ENCODE data around the gene NAT14.

Gene NAT14

GRCh38 chr19:55508120-55508519 is 23.1 kb downstream of the NAT14 start:
- TF ChIP-seq CTCF (IDR thresholded peaks at IDR 0.05; ENCODE audit: borderline replicate concordance, extremely low read depth, low read length, poor library complexity, severe bottlenecking) (no peak), EZH2 (IDR thresholded peaks at IDR 0.05; ENCODE audit: borderline replicate concordance, low read depth, low read length, severe bottlenecking) (no peak)
- Histone ChIP-seq H3K36me3 (ENCODE audit: insufficient read depth, low read length) (no peaks in the 10 kb centered on the region; the same call in 1 of the 2 replicates), H3K9ac (ENCODE audit: low read depth, low read length) (no peak overlapping the region), H3K4me3 (ENCODE audit: low read depth in 1 of 2, low read length in 2 of 2) (no peak overlapping the region), H3K27me3 (ENCODE audit: insufficient read depth, low read length, poor library complexity) (no peaks in the 10 kb centered on the region), H3K27ac (ENCODE audit: low read length) (no peak overlapping the region), H3K4me1 (ENCODE audit: insufficient read depth, low read length) (peaks cover 17% of the 10 kb centered on the region), H2AFZ (ENCODE audit: low read depth, low read length) (no peak overlapping the region), H3K9me3 (ENCODE audit: insufficient read depth, low read length, severe bottlenecking) (peaks cover 1% of the 10 kb centered on the region), H3K79me2 (ENCODE audit: insufficient read depth, low read length) (no peaks in the 10 kb centered on the region; the same call in 1 of the 2 replicates), H3K4me2 (ENCODE audit: insufficient read depth, low read length) (no peak overlapping the region), H4K20me1 (ENCODE audit: insufficient read depth, low read length) (no peaks in the 10 kb centered on the region)
- ATAC-seq (ENCODE audit: insufficient read depth, low read depth) (no peak), DNase-seq (no peak)

- Histone ChIP-seq H3K79me2 (ENCODE audit: insufficient read depth, low read length) (no peaks in the 10 kb centered on the region), H3K9ac (ENCODE audit: low read depth, low read length) (peak overlapping the region; percentile 5; the same call in 1 of the 2 replicates), H3K36me3 (ENCODE audit: insufficient read depth, low read length) (no peaks in the 10 kb centered on the region), H3K27me3 (ENCODE audit: insufficient read depth, low read length, poor library complexity) (no peaks in the 10 kb centered on the region), H3K27ac (ENCODE audit: low read length) (no peak overlapping the region), H2AFZ (ENCODE audit: low read depth, low read length) (peak overlapping the region; percentile 50), H3K9me3 (ENCODE audit: insufficient read depth, low read length, severe bottlenecking) (no peaks in the 10 kb centered on the region), H3K4me2 (ENCODE audit: insufficient read depth, low read length) (peak overlapping the region; percentile 56), H4K20me1 (ENCODE audit: insufficient read depth, low read length) (no peaks in the 10 kb centered on the region), H3K4me1 (ENCODE audit: insufficient read depth, low read length) (peaks cover 10% of the 10 kb centered on the region), H3K4me3 (ENCODE audit: low read depth in 1 of 2, low read length in 2 of 2) (peak overlapping the region in 1 of 2 experiments; percentile 31; a peak in 1 of 4 replicates)
- TF ChIP-seq CTCF (IDR thresholded peaks at IDR 0.05; ENCODE audit: borderline replicate concordance, extremely low read depth, low read length, poor library complexity, severe bottlenecking) (peak; percentile 96), EZH2 (IDR thresholded peaks at IDR 0.05; ENCODE audit: borderline replicate concordance, low read depth, low read length, severe bottlenecking) (no peak)
- DNase-seq: peak; percentile 87
- peak; percentile 100 for ATAC-seq (ENCODE audit: insufficient read depth, low read depth)
Measured at GRCh38 chr19:55516878-55517620, 32.1 kb downstream of the NAT14 start.

GRCh38 chr19:55519451-55520311 is 34.7 kb downstream of the NAT14 start:
- H3K27me3 ChIP-seq (ENCODE audit: insufficient read depth, low read length, poor library complexity): no peaks in the 10 kb centered on the region
- H3K27ac ChIP-seq (ENCODE audit: low read length): no peak overlapping the region
- DNase-seq (no peak), ATAC-seq (ENCODE audit: insufficient read depth, low read depth) (no peak)
- H3K36me3 ChIP-seq (ENCODE audit: insufficient read depth, low read length): no peaks in the 10 kb centered on the region
- no peaks in the 10 kb centered on the region for H3K79me2 ChIP-seq (ENCODE audit: insufficient read depth, low read length)
- no peak for TF ChIP-seq CTCF (IDR thresholded peaks at IDR 0.05; ENCODE audit: borderline replicate concordance, extremely low read depth, low read length, poor library complexity, severe bottlenecking)
- TF ChIP-seq EZH2 (IDR thresholded peaks at IDR 0.05; ENCODE audit: borderline replicate concordance, low read depth, low read length, severe bottlenecking): no peak
- no peaks in the 10 kb centered on the region for H3K9me3 ChIP-seq (ENCODE audit: insufficient read depth, low read length, severe bottlenecking)
- no peak overlapping the region for H2AFZ ChIP-seq (ENCODE audit: low read depth, low read length)
- H3K9ac ChIP-seq (ENCODE audit: low read depth, low read length): no peak overlapping the region
- peaks cover 10% of the 10 kb centered on the region for H3K4me1 ChIP-seq (ENCODE audit: insufficient read depth, low read length)
- H3K4me3 ChIP-seq (ENCODE audit: low read depth in 1 of 2, low read length in 2 of 2): no peak overlapping the region
- no peaks in the 10 kb centered on the region for H4K20me1 ChIP-seq (ENCODE audit: insufficient read depth, low read length)
- H3K4me2 ChIP-seq (ENCODE audit: insufficient read depth, low read length): no peak overlapping the region
